ENCODE data around the gene SH3D19.

SH3D19 gene

DNA sequence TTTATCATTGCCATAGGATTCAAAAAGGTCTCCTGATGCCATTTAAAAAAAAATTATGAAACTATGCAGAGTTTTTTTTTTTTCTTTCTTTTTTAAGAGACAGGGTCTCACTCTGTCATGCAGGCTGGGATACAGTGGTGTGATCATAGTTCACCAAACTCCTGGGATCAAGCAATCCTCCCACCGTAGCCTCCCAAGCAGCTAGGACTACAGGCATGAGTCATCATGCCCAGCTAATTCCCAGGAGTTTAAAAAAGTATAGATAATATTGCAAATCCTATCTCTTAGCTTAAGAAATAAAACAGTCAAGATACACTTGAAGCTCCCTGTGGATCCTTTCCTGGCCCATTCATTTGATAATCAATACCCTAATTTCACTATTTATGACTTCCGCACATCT lies 107.1 kb downstream of the SH3D19 start:
- DNase-seq (ENCODE audit: low read depth), result no peak
- TF ChIP-seq, protein P1, sequence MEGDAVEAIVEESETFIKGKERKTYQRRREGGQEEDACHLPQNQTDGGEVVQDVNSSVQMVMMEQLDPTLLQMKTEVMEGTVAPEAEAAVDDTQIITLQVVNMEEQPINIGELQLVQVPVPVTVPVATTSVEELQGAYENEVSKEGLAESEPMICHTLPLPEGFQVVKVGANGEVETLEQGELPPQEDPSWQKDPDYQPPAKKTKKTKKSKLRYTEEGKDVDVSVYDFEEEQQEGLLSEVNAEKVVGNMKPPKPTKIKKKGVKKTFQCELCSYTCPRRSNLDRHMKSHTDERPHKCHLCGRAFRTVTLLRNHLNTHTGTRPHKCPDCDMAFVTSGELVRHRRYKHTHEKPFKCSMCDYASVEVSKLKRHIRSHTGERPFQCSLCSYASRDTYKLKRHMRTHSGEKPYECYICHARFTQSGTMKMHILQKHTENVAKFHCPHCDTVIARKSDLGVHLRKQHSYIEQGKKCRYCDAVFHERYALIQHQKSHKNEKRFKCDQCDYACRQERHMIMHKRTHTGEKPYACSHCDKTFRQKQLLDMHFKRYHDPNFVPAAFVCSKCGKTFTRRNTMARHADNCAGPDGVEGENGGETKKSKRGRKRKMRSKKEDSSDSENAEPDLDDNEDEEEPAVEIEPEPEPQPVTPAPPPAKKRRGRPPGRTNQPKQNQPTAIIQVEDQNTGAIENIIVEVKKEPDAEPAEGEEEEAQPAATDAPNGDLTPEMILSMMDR (IDR thresholded peaks at IDR 0.05; ENCODE audit: control insufficient read depth, insufficient read depth, low read depth, low read length, missing control alignments), result no peak
- no peak overlapping the region for H3K4me3 ChIP-seq (ENCODE audit: control insufficient read depth, low read depth, low read length)

DNA sequence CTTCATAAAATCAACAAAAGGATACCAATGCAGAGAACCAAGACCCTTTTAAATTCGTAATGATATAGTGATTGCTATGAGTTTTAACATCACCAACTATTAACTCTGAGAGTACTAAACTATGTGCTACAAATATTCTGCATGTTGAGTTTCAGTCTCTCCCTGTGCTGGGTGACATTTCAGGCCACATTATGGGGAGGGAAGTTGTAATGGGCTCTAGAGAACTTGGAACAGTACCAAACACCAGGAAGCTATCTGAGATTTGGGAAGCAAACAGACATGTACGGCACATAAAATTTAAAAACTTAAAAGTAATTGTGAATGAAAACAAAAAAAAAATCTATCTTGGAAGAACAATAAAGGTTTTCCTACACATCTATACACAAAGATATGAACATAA lies 108.1 kb downstream of the SH3D19 start:
- H3K4me3 ChIP-seq (ENCODE audit: control insufficient read depth, low read depth, low read length), result no peak overlapping the region
- TF ChIP-seq, protein P1 (IDR thresholded peaks at IDR 0.05; ENCODE audit: control insufficient read depth, insufficient read depth, low read depth, low read length, missing control alignments), result no peak
- DNase-seq (ENCODE audit: low read depth), result no peak

DNA sequence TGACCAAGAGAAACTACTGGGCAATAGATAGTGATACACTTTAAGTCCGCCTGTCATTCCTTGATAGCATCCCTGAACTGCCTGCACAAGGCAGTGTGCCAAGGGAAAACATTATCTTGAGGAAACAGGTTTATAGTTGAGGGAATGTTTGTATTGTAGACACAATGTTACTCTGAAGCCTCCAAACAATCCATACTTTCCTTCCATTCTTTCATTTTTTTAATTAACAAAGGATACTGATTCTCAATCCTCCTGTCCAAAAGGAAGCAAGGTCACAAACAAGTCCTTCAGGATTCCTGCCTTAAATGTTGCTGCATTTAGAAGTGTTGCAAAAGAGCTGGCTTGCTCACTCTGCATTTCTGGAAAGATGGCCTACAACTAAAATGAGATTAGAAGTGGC lies 110.1 kb downstream of the SH3D19 start:
- H3K4me3 ChIP-seq (ENCODE audit: control insufficient read depth, low read depth, low read length), result no peak overlapping the region
- TF ChIP-seq, protein P1 (IDR thresholded peaks at IDR 0.05; ENCODE audit: control insufficient read depth, insufficient read depth, low read depth, low read length, missing control alignments), result no peak
- DNase-seq (ENCODE audit: low read depth), result no peak

DNA sequence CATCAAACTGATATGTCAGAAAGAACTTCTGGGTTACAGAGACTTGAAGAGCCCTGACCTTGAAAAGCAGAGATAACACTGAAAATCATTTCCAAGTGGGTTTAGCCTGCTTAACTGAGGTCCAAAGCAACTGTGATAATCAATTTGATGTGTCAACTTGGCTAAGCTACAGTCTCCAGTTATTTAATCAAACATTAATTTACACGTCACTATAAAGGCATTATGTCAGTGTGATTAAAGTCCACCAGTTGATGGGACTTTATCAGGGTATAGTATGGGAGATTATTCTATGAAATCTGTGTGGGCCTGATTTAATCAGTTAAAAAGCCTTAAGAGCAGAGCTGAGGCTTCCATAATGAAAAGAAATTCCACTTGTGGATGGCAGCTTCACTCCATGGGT lies 117.5 kb downstream of the SH3D19 start:
- no peak overlapping the region for H3K4me3 ChIP-seq (ENCODE audit: control insufficient read depth, low read depth, low read length)
- DNase-seq (ENCODE audit: low read depth), result no peak
- TF ChIP-seq, protein P1 (IDR thresholded peaks at IDR 0.05; ENCODE audit: control insufficient read depth, insufficient read depth, low read depth, low read length, missing control alignments), result no peak

DNA sequence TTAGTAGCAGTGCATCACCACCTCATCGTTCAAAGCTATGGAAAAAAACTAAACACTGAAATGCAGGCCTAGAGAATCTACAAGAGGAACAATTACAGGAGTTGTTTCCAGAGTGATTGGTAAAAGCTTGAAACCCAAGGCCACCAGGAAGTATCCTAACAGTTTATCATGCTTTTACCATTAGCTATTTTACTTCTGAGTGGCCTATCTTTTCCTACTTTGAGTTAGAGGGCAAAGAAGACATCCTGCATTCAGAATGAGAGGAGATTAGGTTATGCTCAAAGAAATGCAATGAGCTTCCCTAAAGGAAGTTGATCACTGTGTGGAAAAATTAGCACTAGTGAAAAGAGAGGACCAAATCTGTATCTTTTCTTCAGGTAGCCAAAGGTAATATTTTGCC lies 118.2 kb downstream of the SH3D19 start:
- DNase-seq (ENCODE audit: low read depth), result no peak
- no peak overlapping the region for H3K4me3 ChIP-seq (ENCODE audit: control insufficient read depth, low read depth, low read length)
- TF ChIP-seq, protein P1 (IDR thresholded peaks at IDR 0.05; ENCODE audit: control insufficient read depth, insufficient read depth, low read depth, low read length, missing control alignments), result no peak

DNA sequence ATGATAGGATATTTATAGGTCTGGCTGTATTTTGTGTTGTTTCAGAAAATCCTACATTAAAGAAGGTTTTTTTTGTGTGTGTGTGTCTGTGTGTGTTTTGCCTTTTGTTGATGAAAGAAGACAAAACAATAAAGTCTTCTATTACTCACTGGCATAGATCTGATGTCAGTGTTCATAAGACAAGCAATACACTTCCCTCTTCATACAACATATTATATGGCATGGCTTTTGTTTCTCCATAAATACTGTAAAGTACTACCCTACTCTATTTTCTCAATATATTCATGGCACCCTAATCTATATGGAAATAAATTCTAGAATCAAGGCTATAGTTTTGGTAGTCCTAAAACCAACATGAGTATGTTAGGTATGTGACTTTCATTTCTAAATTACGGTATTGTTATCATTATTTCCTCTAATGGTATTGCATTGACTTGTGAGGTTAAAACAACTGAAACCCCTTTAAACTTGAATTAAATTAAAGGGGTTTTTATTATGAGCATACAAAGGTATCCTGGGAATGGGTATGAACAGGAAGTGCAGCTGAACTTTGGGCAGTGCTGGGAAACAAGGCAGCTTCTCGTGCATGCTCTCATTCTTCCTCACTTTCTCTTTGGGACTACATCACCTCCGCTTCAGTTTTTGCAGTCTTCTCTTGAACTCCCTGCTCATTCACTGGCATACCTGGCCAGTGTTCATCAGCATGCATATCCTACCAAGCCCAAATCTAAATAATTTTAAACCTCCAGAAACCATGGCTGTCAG lies 119.0 kb downstream of the SH3D19 start:
- no peak overlapping the region for H3K4me3 ChIP-seq (ENCODE audit: control insufficient read depth, low read depth, low read length)
- TF ChIP-seq, protein P1 (IDR thresholded peaks at IDR 0.05; ENCODE audit: control insufficient read depth, insufficient read depth, low read depth, low read length, missing control alignments), result no peak

More for the DNA sequence above, 119.0 kb downstream of the SH3D19 start:
- DNase-seq (ENCODE audit: low read depth), result no peak

Data from AG09309 (cell line).